ENCODE results near the gene SMIM7. TPM values are rescaled to one million over a fixed set of nuclear protein-coding genes. Genes with fewer than 3 reads are reported as not detected.

SMIM7 gene
- total RNA-seq, 2 experiments from 2014 or later: 44.3 to 47.4 TPM

- no peak for TF ChIP-seq CTCF (IDR thresholded peaks at IDR 0.05)
- H3K4me3 Mint-ChIP-seq: peak within 1 kb of the TSS; percentile 99
- H3K27ac ChIP-seq (ENCODE audit: low read depth in 1 of 2, low read length in 2 of 2): peak within 1 kb of the TSS; percentile 94 to 98
- H3K4me1 ChIP-seq (ENCODE audit: insufficient read depth, low read length): peaks cover 43% of the 10 kb centered on the region
- ChIA-PET POLR2A (interaction anchor here (0.5 to 3.9 kb wide), 13 partner anchors 11 to 498 kb away, joined by 3 to 32 read pairs (median 7); partner anchors contain the start of genes CHERP, HSH2D, SLC35E1 and SMIM7), CTCF (interaction anchor here (1.0 to 1.9 kb wide), 6 partner anchors 10 to 111 kb away, joined by 3 to 6 read pairs (median 4); partner anchors contain the start of gene SMIM7)
- H3K4me1 Mint-ChIP-seq (ENCODE audit: low read depth): peaks cover 50% of the 10 kb centered on the region
- H3K27ac Mint-ChIP-seq: peak within 1 kb of the TSS; percentile 96
- DNase-seq (peak; percentile 90 to 98 (median 96)), ATAC-seq (ENCODE audit: poor library complexity) (peak; percentile 88)
- no peaks in the 10 kb centered on the region for H3K9me3 ChIP-seq (ENCODE audit: control insufficient read depth in 1 of 2, insufficient read depth in 1 of 2, low read length in 2 of 2)
- H3K9me3 Mint-ChIP-seq: no peaks in the 10 kb centered on the region
- H3K36me3 Mint-ChIP-seq (ENCODE audit: low read depth): peaks cover 70% of the 10 kb centered on the region
- H3K4me3 ChIP-seq (ENCODE audit: low read length): peak within 1 kb of the TSS; percentile 99
- H3K27me3 ChIP-seq (ENCODE audit: control insufficient read depth in 1 of 2, insufficient read depth in 2 of 2, low read length in 2 of 2): no peaks in the 10 kb centered on the region
- H3K36me3 ChIP-seq (ENCODE audit: insufficient read depth, low read length): peaks cover 42% of the 10 kb centered on the region
- no peaks in the 10 kb centered on the region for H3K27me3 Mint-ChIP-seq
- intact Hi-C loops (cut with DNase I, micrococcal nuclease): loop anchor here (1.0 kb wide), 8 partner anchors 31 to 157 kb away; partner anchors contain the start of genes CHERP (in 2 of the 2), C19orf44 (in 1 of the 2), CALR3 (in 1 of the 2) and EPS15L1 (in 1 of the 2)
Measured at GRCh38 chr19:16628183-16628983, 31.6 kb downstream of the SMIM7 start, which contains the start of gene MED26. MED26 (minus strand) TSS chr19:16628204; CDS start chr19:16627943, 261 bp downstream.

GRCh38 chr19:16627928-16628182 lies 32.1 kb downstream of the SMIM7 start:
- peaks cover 56% of the 10 kb centered on the region for H3K4me1 Mint-ChIP-seq (ENCODE audit: low read depth)
- DNase-seq (peak in 2 of 14 experiments; percentile 2 to 3), ATAC-seq (ENCODE audit: poor library complexity) (no peak)
- peak overlapping the region; percentile 96 for H3K27ac Mint-ChIP-seq
- Histone ChIP-seq H3K9me3 (ENCODE audit: control insufficient read depth in 1 of 2, insufficient read depth in 1 of 2, low read length in 2 of 2) (no peaks in the 10 kb centered on the region), H3K27ac (ENCODE audit: low read depth in 1 of 2, low read length in 2 of 2) (peak overlapping the region in 1 of 2 donors; percentile 30), H3K27me3 (ENCODE audit: control insufficient read depth in 1 of 2, insufficient read depth in 2 of 2, low read length in 2 of 2) (no peaks in the 10 kb centered on the region), H3K36me3 (ENCODE audit: insufficient read depth, low read length) (peaks cover 46% of the 10 kb centered on the region), H3K4me3 (ENCODE audit: low read length) (peak overlapping the region; percentile 86), H3K4me1 (ENCODE audit: insufficient read depth, low read length) (peaks cover 46% of the 10 kb centered on the region)
- H3K27me3 Mint-ChIP-seq: no peaks in the 10 kb centered on the region
- intact Hi-C loops (cut with DNase I, micrococcal nuclease): loop anchor here (1.0 kb wide), 8 partner anchors 31 to 157 kb away; partner anchors contain the start of genes CHERP (in 2 of the 2), C19orf44 (in 1 of the 2), CALR3 (in 1 of the 2) and EPS15L1 (in 1 of the 2)
- CTCF ChIA-PET: interaction anchor here (1.0 to 1.2 kb wide), 3 partner anchors 34 to 111 kb away, joined by 3 to 5 read pairs (median 3); no protein-coding TSS in a partner anchor
- peak overlapping the region; percentile 99 for H3K4me3 Mint-ChIP-seq
- no peak for TF ChIP-seq CTCF (IDR thresholded peaks at IDR 0.05)
- H3K36me3 Mint-ChIP-seq (ENCODE audit: low read depth): peaks cover 72% of the 10 kb centered on the region
- no peaks in the 10 kb centered on the region for H3K9me3 Mint-ChIP-seq
- POLR2A ChIA-PET: interaction anchor here (0.5 to 3.9 kb wide), 11 partner anchors 11 to 498 kb away, joined by 3 to 32 read pairs (median 9); partner anchors contain the start of genes CHERP, HSH2D, SLC35E1 and SMIM7

GRCh38 chr19:16627193-16627927 lies 32.6 kb downstream of the SMIM7 start:
- ATAC-seq (ENCODE audit: poor library complexity): no peak
- Mint-ChIP-seq H3K4me3 (peak overlapping the region; percentile 95), H3K4me1 (ENCODE audit: low read depth) (peaks cover 58% of the 10 kb centered on the region), H3K27me3 (no peaks in the 10 kb centered on the region), H3K9me3 (no peaks in the 10 kb centered on the region), H3K36me3 (ENCODE audit: low read depth) (peaks cover 69% of the 10 kb centered on the region), H3K27ac (peak overlapping the region; percentile 83)
- TF ChIP-seq CTCF (IDR thresholded peaks at IDR 0.05): no peak
- CTCF ChIA-PET: interaction anchor here (1.0 to 1.2 kb wide), 3 partner anchors 34 to 110 kb away, joined by 3 to 5 read pairs (median 3); no protein-coding TSS in a partner anchor
- DNase-seq: peak in 8 of 14 experiments; percentile 2 to 63 (median 13)
- no peaks in the 10 kb centered on the region for H3K27me3 ChIP-seq (ENCODE audit: control insufficient read depth in 1 of 2, insufficient read depth in 2 of 2, low read length in 2 of 2)
- peak overlapping the region; percentile 30 to 52 for H3K27ac ChIP-seq (ENCODE audit: low read depth in 1 of 2, low read length in 2 of 2)
- H3K4me3 ChIP-seq (ENCODE audit: low read length): peak overlapping the region; percentile 86
- intact Hi-C loops (cut with DNase I, micrococcal nuclease): no loop called here
- no peaks in the 10 kb centered on the region for H3K9me3 ChIP-seq (ENCODE audit: control insufficient read depth in 1 of 2, insufficient read depth in 1 of 2, low read length in 2 of 2)
- H3K4me1 ChIP-seq (ENCODE audit: insufficient read depth, low read length): peaks cover 51% of the 10 kb centered on the region
- POLR2A ChIA-PET: interaction anchor here (0.5 to 3.9 kb wide), 13 partner anchors 12 to 499 kb away, joined by 3 to 32 read pairs (median 7); partner anchors contain the start of genes HSH2D, SLC35E1, SMIM7 and TMEM38A
- peaks cover 42% of the 10 kb centered on the region for H3K36me3 ChIP-seq (ENCODE audit: insufficient read depth, low read length)
